Smooth muscle cell (in vitro differentiated cells): ENCODE measurements around the gene CDK2AP2. TPM values are rescaled to one million over a fixed set of nuclear protein-coding genes. Genes with fewer than 3 reads are reported as not detected.

Experiments
- DNase-seq: peaks from one replicate; lab custom pipeline; 2025; ENCODE audit not compliant: unreplicated experiment; lab: John Stamatoyannopoulos, UW
- H2AFZ ChIP-seq: fragments of 200-600 bp; sonication (generic); 2 replicates; pipeline ENCODE4 v1.6.0; 2016; ENCODE audit warnings: antibody characterized with exemption, low read depth, mild to moderate bottlenecking
- H3F3A ChIP-seq: fragments of 200-600 bp; sonication (generic); 2 replicates; pipeline ENCODE4 v1.6.0; 2017; ENCODE audit warnings: antibody characterized with exemption, low read depth
- H3K27ac ChIP-seq: fragments of 200-600 bp; sonication (generic); 2 replicates; pipeline ENCODE4 v1.5.1; 2016; ENCODE audit warnings: low read depth, mild to moderate bottlenecking
- H3K27me3 ChIP-seq: fragments of 200-600 bp; sonication (generic); 2 replicates; pipeline ENCODE4 v1.6.1; 2016; ENCODE audit warnings: low read depth, mild to moderate bottlenecking
- H3K36me3 ChIP-seq: fragments of 200-600 bp; sonication (generic); 2 replicates; pipeline ENCODE4 v1.5.1; 2016; ENCODE audit warnings: low read depth
- H3K4me1 ChIP-seq: fragments of 200-600 bp; sonication (generic); 2 replicates; pipeline ENCODE4 v1.5.1; 2016; ENCODE audit warnings: low read depth
- H3K4me2 ChIP-seq: fragments of 200-600 bp; sonication (generic); 2 replicates; pipeline ENCODE4 v1.6.0; 2016; ENCODE audit warnings: mild to moderate bottlenecking
- H3K4me3 ChIP-seq: fragments of 200-600 bp; sonication (generic); 2 replicates; pipeline ENCODE4 v1.5.1; 2016; ENCODE audit warnings: mild to moderate bottlenecking
- H3K79me2 ChIP-seq: fragments of 200-600 bp; sonication (generic); 2 replicates; pipeline ENCODE4 v1.6.0; 2016; ENCODE audit warnings: low read depth, mild to moderate bottlenecking
- H3K9ac ChIP-seq: fragments of 200-600 bp; sonication (generic); 2 replicates; pipeline ENCODE4 v1.6.0; 2016; ENCODE audit warnings: low read depth
- H3K9me3 ChIP-seq: fragments of 200-600 bp; sonication (generic); replicated peaks from 2 replicates; pipeline ENCODE4 v1.5.1; 2016; ENCODE audit warnings: low read depth
- H4K20me1 ChIP-seq: fragments of 200-600 bp; sonication (generic); 2 replicates; pipeline ENCODE4 v1.6.0; 2016; ENCODE audit warnings: low read depth
- WGBS: methylation state at CpG from one replicate; pipeline ENCODE4 v1.1.7; 2016; ENCODE audit warnings: low lambda C conversion rate; 5-methylcytosine and 5-hydroxymethylcytosine counted together
- polyA plus RNA-seq: library from polyadenylated mRNA; unstranded; fragments of >200 nt; fragmentation: Nextera tagmentation; extraction: Ambion mirVana; gene quantifications from 2 replicates; pipeline ENCODE4 v1.2.1, GENCODE V29; 2016
- total RNA-seq: library from RNA; depleted of rRNA; stranded (reverse); fragments of >200 nt; gene quantifications from 2 replicates; pipeline ENCODE4 v1.2.3, GENCODE V29; 2014
- TF ChIP-seq, protein P1 (sequence below): fragments of 200-600 bp; sonication (generic); IDR thresholded peaks from 2 replicates; pipeline ENCODE4 v1.5.1; 2017; ENCODE audit warnings: borderline replicate concordance, mild to moderate bottlenecking, antibody characterized with exemption; ENCODE audit not compliant: insufficient read depth, poor library complexity, severe bottlenecking

Gene CDK2AP2
- total and polyA plus RNA-seq, 2 experiments from 2014 or later: 34.0 to 101 TPM

DNA sequence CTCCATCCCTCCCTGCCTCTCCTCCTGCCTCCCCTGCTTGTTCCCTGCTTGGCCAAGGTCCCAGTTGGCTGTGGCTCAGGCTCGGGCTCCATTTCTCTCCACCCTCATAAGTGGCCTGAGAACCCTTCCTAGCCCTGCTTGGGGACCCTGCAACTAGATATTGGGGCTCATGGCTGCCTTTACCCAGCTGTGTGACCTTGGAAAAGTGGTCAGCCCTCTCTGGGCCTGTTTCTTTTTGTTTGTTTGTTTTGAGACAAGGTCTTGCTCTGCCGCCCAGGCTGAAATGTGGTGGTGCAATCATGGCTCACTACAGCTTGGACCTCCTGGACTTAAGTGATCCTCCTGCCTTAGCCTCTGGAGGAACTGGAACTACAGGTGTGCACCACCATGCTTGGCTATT lies 35.6 kb upstream of the CDK2AP2 start:
- Histone ChIP-seq H3K27ac (no peak overlapping the region), H3K4me2 (no peak overlapping the region), H3K27me3 (no peaks in the 10 kb centered on the region), H2AFZ (no peak overlapping the region), H3K4me1 (no peaks in the 10 kb centered on the region), H3K4me3 (no peak overlapping the region), H3K36me3 (no peaks in the 10 kb centered on the region), H3F3A (no peaks in the 10 kb centered on the region), H3K9ac (no peak overlapping the region), H3K9me3 (no peaks in the 10 kb centered on the region), H4K20me1 (no peaks in the 10 kb centered on the region), H3K79me2 (no peaks in the 10 kb centered on the region)
- TF ChIP-seq, protein P1, sequence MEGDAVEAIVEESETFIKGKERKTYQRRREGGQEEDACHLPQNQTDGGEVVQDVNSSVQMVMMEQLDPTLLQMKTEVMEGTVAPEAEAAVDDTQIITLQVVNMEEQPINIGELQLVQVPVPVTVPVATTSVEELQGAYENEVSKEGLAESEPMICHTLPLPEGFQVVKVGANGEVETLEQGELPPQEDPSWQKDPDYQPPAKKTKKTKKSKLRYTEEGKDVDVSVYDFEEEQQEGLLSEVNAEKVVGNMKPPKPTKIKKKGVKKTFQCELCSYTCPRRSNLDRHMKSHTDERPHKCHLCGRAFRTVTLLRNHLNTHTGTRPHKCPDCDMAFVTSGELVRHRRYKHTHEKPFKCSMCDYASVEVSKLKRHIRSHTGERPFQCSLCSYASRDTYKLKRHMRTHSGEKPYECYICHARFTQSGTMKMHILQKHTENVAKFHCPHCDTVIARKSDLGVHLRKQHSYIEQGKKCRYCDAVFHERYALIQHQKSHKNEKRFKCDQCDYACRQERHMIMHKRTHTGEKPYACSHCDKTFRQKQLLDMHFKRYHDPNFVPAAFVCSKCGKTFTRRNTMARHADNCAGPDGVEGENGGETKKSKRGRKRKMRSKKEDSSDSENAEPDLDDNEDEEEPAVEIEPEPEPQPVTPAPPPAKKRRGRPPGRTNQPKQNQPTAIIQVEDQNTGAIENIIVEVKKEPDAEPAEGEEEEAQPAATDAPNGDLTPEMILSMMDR: no peak
- WGBS: 83% methylated on average over 2 of the region's 2 CpGs
- no peak for DNase-seq

DNA sequence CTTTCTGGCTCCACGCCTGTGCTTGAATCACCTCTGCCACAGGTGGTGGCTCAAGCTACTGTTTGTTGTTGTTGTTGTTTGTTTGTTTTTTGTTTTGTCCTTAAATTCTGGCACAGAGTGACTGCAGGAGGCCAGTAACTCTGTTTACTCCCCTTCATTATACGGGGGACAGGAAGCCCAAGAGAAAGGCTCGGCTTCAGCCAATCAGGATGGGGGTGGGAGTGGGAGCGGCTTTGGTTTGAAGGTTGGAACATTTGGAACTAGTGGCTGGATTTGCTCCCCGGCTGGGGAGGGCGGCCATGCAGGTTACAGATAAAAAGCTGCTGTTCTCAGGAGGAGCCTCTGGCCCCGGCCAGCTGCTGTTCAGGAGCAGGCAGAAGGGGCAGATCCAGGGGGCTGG lies 35.0 kb upstream of the CDK2AP2 start:
- no peak for DNase-seq
- Histone ChIP-seq H4K20me1 (no peaks in the 10 kb centered on the region), H3K4me3 (no peak overlapping the region), H3K9ac (no peak overlapping the region), H3K9me3 (no peaks in the 10 kb centered on the region), H3K79me2 (no peaks in the 10 kb centered on the region), H3K27me3 (no peaks in the 10 kb centered on the region), H3K27ac (no peak overlapping the region), H3K4me1 (no peaks in the 10 kb centered on the region), H3K36me3 (no peaks in the 10 kb centered on the region), H3K4me2 (no peak overlapping the region), H2AFZ (no peak overlapping the region), H3F3A (no peaks in the 10 kb centered on the region)
- TF ChIP-seq, protein P1: no peak
- WGBS: 81% methylated on average over 7 of the region's 7 CpGs

DNA sequence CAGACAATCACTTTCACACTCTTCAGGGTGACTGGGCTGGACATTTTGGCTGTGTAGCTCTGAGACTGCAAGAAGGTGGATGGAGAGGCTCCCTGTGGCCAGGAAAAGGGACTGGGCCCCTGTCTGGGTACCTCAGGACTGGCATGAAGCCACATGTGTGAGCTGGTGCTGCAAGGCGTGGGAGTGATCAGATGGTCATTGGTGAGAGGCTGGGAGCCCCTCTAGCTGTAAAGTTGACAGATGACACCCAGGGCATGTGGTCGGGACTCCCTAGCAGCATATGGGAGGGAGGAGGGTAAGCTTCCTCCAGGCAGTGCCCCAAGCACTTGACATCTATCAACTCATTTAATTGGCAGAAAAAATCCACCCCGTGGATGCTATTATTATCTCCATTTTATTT lies 34.2 kb upstream of the CDK2AP2 start:
- Histone ChIP-seq H3K27ac (no peak overlapping the region), H3K4me3 (no peak overlapping the region), H3K9ac (no peak overlapping the region), H3K27me3 (no peaks in the 10 kb centered on the region), H2AFZ (no peak overlapping the region), H3K36me3 (no peaks in the 10 kb centered on the region), H3K4me2 (no peak overlapping the region), H4K20me1 (no peaks in the 10 kb centered on the region), H3K9me3 (no peaks in the 10 kb centered on the region), H3F3A (no peaks in the 10 kb centered on the region), H3K4me1 (no peaks in the 10 kb centered on the region), H3K79me2 (no peaks in the 10 kb centered on the region)
- 84% methylated on average over 3 of the region's 3 CpGs for WGBS
- TF ChIP-seq, protein P1: no peak
- DNase-seq: no peak

DNA sequence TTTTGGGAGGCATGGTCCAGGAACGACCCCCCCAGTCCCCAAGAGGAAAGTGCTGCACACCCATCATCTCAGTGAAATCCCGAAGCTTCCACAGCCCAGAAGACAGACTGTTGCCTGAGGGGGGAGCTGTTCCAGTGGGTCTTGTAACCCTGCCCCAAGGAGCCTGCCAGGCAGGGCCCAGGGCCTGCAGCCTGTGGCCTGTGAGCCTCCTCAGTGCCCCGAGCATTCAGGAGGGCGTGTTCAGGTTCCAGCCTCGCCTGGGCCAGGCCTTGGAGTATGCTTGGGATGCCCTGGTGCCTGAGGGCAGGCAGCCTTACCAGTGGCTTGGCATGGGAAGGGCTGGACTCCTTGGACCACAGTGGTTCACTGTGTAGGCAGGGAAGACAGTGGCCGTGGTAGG lies 33.2 kb upstream of the CDK2AP2 start:
- WGBS: 87% methylated on average over 6 of the region's 6 CpGs
- H3F3A ChIP-seq: no peaks in the 10 kb centered on the region
- no peaks in the 10 kb centered on the region for H3K4me1 ChIP-seq
- no peaks in the 10 kb centered on the region for H3K9me3 ChIP-seq
- H3K79me2 ChIP-seq: no peaks in the 10 kb centered on the region
- no peaks in the 10 kb centered on the region for H4K20me1 ChIP-seq
- no peak overlapping the region for H3K4me2 ChIP-seq
- no peak overlapping the region for H3K9ac ChIP-seq
- no peaks in the 10 kb centered on the region for H3K27me3 ChIP-seq
- TF ChIP-seq, protein P1: no peak
- no peak overlapping the region for H3K4me3 ChIP-seq
- no peak overlapping the region for H3K27ac ChIP-seq
- no peaks in the 10 kb centered on the region for H3K36me3 ChIP-seq
- no peak overlapping the region for H2AFZ ChIP-seq
- DNase-seq: no peak
